GM18507 (cell line): ENCODE data around the gene RASGRF1.

Source experiments
- DNase-seq: peaks from one replicate; pipeline ENCODE4 v3.0.0; 2011; ENCODE audit warnings: low read depth; ENCODE audit not compliant: insufficient read length; ENCODE audit errors: extremely low spot score
- FAIRE-seq: peaks from 2 replicates; lab custom pipeline; 2011; peaks lifted over from hg19 to GRCh38; lab: Jason Lieb, UNC

RASGRF1 gene

DNA sequence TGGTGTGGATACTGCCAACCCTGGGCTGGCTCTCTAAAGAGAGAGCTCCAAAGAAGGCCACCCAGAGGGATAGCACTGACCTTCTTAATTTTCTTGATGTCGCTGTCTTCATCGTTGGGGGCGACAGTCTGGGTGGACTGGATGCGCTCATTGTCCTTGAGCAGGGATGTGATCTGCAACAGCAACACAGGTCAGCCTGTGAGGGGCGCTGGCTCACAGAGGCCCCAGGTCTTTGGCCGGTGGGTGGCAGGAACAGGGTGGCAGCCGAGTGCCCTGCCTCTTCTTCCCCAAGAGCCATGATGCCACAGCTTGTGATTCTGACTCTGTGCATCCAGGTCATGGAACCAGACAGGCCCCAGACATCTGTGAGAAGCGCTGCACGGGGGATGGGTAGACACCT, 41.2 kb downstream of the RASGRF1 start:
- FAIRE-seq (no peak), DNase-seq (no peak)

DNA sequence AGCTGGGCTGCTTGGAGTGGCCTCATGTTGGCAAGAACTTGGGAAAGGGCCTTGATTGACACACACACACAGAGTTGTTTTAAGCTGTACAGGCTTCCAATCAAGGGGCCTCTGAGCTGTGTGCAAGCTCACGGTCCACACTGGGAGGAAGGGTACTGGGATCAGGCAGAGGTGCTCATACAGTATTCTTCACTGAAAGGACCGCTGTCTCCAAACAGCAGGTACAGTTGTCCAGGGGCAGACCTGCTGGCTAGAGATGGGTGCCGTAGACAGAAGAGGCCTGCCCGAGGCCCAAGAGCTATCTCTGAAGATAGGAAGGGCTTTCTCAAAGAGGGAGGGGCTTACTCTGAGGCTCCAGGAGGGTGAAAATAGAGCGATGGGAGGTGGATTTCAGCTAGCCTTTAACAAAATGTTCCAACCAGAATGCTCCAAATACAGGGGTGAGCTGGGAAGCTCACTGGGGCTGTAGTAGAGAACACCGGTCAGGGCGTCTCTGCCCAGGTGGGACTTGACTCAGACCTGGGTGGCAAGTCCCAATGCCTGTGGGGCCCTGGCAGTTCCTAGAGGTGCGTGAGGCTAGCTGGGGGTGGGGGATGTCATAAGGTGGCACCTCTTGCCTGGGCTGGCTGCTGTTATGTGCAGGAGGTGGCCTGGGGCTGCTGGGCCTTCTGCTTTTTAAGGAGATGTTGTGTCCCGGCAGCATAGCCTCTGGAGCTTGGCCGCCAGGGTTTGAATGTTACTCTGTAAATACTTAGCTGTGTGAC, 42.7 kb downstream of the RASGRF1 start:
- no peak for FAIRE-seq
- DNase-seq, result no peak

DNA sequence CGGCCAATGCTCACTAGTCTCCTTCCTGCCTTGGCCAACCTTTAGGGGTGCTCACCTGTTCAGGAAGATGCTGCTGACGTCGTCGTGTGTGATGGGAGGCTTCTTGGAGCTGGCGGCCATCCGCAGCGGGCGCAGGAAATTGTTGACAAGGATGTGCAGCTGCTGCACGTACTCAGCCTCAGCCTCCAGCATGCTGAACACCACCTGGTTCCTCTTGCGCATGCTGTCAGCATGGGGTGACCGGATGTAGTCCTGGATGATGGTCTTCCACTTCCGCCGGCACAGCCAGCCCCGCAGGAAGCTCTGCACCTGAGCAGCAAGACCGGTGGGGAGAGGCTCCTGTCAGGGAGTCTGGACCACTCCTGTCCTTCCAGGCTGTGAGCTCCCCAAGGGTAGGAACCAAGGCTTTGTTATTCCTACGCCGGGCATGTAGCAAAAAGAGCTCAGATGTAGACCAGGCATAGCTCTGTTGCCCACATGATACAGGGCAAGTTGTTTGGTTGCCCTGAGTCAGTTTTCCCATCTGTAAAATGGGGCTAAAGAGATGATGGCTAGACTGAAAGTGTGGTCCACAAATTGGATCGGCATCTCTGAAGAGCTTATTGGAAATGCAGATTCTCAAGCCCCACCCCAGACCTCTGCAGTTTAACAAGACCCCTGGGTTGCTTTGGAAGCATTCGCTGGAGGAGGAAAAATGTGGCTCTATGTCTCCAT, 43.7 kb downstream of the RASGRF1 start:
- no peak for FAIRE-seq

DNA sequence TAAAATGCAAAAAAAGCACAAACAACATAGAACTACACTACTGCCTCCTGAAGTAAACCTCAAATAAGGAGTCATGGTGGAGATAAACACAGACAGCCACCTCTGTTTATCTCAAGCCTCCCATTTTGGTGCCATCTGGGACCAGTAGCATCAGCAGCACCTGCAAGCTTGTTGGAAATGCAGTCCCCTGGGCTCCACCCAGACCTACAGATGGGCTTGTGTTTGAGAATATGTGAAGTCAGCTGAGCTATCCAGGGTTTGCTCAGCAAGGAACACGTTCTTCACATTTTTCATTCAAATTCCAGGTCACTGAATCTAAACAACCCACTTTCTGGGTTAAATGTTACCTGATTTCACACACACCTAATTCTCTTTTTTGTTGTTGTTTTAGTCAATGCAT, 45.5 kb downstream of the RASGRF1 start:
- no peak for DNase-seq
- FAIRE-seq, result no peak

More for the DNA sequence above, 43.7 kb downstream of the RASGRF1 start:
- no peak for DNase-seq

DNA sequence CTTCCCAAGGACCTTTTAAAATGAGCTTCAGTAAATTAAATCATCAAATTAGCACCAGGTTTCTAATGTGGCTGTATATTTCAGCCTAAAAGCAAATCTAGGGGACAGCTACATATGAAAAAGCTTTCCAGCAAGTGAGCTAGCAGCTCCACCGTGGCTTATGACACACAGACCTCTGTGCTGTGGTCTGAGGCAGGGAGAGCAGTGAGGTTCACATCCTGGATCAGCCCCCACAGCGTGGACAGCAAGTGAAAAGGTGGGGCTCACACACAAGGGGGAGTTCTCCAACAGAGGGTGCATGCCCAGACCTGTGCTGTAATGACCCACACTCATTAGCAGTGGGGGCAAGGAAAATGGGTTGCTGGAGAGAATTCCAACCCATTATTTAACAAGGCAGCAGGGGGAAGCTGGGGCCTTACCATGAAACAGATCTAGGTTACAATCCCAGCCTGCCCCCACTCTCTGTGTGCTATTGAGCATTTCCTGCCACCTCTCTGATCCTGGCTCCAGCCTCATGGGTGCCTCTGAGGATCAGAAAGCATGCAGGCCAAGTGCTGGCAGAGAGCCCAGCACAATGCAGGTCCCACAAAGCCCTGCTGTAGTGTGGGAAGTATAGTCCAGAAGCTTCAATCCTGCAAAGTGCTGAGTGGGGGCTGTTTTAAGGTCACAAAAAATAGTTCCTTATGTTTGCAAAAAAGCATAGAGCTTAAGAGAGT, 48.2 kb downstream of the RASGRF1 start:
- FAIRE-seq, result no peak
- no peak for DNase-seq

DNA sequence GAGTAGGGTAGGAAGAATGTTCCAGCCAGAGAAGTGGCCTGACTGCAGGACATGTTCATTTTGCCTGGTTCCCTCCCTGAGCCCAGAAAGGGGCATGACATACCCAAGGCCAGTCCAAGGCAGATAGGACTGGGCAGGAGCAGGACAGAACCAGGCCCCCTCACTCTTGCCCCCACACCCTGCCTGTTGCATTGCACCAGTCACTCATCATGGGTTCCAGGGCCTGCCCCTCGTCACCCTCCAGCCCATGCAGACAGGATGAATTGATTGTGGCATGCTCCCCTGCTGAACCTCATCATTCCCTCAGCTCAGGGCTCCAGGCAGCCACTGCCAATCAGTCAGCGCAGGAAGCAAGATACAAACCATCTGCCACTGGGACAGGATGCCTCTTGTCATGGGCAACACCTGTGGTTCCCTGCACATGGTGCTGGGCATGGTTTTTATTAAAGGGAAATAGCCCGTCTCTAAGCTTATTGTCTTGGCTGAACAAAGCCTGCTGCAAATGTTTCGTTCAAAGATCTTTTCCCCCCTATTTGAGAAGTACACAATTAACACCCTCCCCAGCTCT, 48.9 kb downstream of the RASGRF1 start:
- DNase-seq, result no peak
- no peak for FAIRE-seq

DNA sequence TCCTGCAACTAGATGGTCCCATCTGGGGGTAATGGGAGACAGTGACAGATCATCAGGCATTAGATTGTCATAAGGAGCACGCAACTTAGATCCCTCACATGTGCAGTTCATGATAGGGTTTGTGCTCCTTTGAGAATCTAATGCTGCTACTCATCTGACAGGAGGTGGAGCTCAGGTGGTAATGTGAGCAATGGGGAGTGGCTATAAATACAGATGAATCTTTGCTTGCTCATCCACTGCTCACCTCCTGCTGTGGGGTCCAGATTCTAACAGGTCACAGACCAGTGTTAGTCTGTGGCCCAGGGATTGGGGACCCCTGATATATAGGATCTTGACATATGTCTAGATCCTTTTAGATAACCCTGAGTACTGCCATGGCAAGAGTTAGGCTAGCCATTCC, 52.7 kb downstream of the RASGRF1 start:
- FAIRE-seq (no peak), DNase-seq (no peak)

DNA sequence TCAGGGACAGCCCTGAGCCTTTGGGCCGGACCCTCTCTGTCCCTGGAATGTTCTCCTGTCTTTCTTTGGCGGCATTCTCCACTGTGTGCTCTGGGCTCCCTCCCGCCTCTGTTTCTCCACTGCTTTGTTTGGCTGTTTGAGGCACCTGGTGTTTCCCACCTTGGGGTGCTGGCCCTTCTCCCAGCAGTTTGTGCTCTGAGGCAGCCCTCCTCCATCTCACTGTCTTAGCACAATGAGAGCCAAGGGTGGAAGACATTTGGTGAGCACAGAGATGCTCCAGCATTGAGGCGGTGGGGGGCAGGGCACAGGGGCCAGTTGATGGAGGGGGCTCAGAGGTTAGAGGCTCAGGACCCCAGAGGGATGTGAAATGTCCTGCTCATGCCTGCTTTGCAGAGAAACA, 54.3 kb downstream of the RASGRF1 start:
- DNase-seq, result no peak
- no peak for FAIRE-seq

DNA sequence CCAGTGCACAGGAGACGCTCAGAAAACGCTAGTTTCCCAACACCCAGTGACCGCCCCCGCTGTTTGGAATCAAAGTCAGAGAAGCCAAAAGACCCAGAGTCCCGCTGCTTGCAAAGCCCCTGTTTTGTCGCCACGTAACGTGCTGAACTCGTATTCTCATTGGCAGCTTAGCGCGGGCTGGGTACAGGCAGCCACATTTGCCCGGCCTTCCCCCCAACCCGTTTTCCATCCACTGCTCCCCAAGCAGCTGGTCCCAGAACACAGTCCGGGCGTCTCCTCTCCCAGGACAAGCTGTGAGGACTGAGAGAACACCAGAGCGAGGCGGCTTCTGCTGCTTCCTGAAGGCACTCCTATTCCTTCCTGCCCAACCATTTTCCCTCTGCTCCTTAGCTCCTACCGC, 54.8 kb downstream of the RASGRF1 start:
- FAIRE-seq, result no peak
- no peak for DNase-seq

DNA sequence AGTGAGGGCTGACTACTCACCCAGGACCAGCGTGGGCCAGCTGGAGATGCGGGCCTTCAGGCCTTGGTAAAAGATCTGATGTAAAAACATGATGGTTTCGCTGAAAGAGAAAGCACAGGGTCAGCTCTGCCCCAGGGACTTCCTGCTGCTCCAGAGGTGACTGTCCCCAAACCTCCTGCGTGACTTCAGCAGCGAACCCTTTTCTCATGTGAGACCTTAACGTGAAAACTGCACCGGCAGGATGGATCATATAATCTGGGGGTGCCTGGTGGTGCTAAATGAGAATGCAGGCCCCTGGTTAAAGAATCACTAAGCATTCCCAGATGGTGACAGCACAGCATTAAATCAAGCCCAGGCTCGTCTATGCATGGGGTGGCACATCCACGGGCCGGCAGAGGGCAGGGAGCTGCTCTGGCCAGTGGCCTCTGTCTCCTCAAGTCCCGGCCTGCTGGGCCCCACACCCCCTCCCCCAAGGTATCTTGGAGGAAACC, 55.4 kb downstream of the RASGRF1 start:
- DNase-seq, result no peak
- FAIRE-seq, result peak; percentile 81

DNA sequence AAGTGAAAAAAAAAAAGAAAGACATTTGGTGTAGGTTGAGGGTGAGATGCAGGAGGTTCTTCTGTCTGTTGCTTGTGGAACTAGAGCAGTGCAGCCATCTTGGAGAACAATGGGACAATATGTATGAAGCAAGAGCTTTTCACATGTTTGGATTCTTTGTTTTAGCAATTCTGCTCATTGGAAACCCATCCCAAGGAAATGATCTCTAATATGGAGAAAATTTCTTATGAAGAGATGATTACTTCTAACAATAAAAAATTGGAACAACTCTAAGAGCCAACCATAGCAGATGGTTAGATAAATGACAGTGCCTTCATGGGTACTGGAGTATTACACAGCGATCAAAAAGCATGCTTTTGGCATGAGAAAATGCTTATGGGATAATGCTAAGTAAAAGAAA, 56.3 kb downstream of the RASGRF1 start:
- FAIRE-seq, result no peak

DNA sequence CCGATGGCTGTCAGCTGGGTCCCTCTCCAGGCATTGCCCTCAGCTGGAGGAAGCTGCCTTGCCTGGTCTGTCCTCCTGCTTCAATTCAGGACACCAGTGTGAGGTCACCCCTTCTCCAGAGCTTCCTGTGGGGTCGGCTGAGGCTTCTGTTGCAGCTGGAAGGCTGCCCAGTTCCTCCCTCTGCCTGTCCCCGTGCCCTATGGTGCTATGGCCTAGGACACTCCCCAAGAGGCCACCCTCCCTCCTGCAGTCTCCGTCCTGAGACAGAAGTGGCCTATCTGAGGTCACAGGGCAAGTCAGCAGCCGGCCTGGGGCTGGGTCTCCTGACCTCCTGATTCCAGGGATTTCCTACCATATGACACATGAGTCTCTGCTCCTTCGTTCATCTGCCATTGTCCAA, 57.9 kb downstream of the RASGRF1 start:
- DNase-seq (no peak), FAIRE-seq (no peak)

More for the DNA sequence above, 56.3 kb downstream of the RASGRF1 start:
- no peak for DNase-seq

DNA sequence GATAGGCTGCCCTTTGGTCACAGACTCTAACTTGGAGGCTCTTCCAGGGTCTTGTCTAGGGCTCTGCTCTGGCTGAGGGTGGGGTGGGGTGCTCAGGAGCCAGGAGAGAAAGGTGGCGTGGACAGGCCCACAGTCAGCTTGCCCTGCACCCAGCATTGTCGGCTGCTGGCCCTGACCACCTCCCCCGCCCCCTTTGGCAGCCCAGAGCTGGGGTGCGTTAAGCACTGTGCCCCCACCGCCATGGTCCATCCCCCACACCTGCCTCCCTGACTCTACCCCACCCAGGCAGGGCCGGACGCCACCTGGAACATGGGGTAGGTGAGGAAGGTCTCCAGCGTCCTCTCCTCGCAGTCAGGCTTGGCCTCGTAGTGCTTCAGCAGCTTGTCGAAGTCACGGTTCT, 58.8 kb downstream of the RASGRF1 start:
- no peak for FAIRE-seq

DNA sequence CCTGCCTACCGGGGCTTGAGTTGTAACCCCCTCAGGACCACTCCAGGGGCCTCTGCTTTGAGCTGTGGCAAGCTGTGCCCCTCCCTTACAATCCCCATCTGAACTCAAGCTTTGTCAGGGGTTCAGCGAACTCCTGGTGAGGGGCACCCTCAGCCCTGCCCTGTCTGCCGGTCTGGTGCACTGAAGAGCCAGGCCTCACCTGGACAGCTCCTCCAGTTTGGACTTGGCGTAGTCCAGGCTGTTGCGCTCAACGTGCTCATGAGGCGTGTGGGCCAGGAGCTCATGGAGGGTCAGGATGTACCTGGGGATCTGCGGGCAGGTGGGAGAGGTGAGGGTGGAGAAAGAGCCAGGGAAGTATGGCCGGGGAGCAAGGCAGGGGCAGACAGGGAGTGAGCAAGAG, 59.4 kb downstream of the RASGRF1 start:
- FAIRE-seq (no peak), DNase-seq (no peak)

More for the DNA sequence above, 58.8 kb downstream of the RASGRF1 start:
- no peak for DNase-seq

DNA sequence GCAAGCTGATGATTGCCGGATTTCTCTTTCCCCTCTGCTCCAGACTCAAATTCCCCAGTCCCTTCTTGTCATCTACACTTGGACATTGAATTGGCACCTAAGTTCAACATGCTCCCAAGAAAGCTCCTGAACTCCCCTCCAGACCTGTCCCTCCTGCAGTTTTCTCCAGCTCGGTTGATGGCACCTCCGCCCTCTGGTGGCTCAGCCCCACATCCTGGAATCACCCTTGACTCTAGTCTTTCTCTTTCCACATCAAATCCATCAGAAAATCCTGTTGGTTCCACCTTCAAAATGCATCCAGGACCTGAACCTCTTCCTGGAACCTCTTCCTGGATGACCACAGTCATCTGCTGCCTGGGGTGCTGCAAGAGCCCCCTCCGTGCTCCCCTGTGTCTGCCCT, 60.1 kb downstream of the RASGRF1 start:
- FAIRE-seq (no peak), DNase-seq (no peak)

DNA sequence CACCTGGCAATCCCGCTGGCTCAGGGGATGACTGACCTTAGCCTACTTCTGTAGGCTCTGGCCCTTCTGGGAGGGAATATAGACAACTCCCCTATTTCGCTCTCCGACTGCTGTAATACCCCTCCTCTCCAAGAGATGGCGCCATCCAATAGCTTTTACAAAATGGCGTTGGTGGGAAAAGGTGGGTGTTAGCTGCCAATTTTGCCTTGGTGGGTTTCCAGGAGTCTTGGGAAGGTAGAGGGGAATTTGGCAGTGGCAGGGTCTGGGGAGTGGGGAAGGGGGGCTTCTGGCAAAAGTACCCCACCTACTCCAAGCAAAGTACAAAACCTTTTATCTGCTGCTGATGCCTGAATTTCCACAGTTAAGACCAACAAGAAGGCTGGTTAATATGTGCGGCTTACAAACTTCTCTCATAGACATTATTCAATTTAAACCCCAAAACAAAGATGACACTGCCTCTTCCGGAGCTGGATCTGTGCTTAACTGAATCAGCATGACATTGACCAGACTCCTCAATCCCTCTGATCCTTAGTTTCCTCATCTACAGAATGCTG, 62.1 kb downstream of the RASGRF1 start:
- FAIRE-seq (peak; percentile 85), DNase-seq (no peak)

DNA sequence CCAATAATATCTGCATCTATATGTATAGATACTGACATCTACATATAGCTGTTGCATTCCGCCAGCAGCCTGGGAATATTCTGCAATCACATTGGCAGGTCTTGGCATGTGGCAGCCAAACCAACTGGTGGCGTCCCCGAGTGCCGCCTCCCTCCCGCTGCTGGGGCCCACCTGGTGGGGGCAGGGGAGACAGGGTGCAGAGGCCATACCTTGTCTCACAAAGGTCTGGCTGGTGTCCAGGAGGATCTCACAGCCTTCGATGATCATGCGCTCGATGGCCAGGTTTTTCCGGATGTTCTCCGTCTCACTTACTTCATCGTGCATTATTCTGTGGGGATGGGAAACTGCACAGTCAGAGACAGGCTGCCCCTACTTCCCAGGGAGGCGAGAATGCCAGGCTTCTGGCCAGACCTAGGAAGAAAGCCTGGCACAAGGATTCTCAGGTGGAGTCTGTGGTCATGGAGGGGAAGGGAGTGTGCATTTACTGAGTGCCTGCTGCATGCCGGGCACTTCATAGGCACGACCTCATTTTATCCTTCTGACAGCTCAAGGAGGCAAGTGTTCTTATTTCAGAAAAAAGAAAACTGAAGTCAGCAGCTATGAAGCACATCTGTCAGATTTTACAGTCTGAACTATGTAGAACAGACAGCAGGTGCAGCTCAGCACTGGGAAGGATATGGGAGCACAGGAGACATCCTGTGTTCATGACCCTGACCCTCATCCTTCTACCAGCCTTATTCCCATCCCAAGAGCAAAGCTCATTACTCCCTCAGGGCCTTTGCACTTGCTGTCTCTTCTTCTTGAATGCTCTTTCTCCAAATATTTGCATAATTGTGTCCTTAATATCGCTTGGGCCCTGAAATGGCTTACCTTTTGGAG, 62.8 kb downstream of the RASGRF1 start:
- DNase-seq (no peak), FAIRE-seq (no peak)

DNA sequence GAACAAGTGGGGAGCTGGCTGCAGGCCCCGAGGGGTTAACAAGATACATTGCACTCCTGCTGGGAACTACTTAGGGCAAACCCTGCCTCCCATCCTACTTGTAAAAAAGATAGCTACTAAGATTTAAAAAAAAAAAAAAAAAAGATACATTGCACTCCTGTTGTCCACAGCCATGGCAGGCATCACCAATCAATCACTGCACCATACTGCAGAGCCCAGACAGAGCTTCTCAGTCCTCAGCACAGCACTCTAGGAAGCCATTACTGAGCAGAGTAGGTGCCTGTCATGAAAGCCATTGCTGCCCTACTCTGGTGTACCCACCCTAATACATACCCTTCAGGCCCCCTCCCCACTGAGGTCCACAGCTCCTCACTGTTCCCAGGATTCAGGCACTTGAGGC, 64.8 kb downstream of the RASGRF1 start:
- FAIRE-seq (no peak), DNase-seq (no peak)

DNA sequence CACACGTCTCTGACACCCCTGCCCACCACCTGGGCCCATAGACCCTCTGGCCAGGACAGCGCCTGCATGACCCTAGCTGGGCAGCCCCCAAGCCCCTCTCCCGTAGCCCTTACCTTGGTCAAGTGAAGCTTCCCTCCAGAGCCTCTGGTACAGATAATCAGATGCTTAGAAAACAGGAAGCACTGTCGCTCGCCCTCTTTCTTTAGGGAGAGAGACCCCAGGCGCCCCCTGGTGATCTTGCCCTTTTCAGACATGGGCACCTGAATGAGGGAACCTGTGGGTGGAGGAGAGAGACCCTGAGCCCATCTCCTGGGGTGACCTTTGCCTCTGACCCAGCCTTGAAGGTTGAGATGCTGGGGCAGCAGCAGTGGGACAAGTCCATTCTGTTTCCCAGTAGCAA, 65.4 kb downstream of the RASGRF1 start:
- DNase-seq (no peak), FAIRE-seq (no peak)
